Psoas muscle (tissue), 8 donors: ENCODE measurements around the gene TMCO4. TPM values are rescaled to one million over a fixed set of nuclear protein-coding genes. Genes with fewer than 3 reads are reported as not detected.
A peak's percentile ranks its signal among the peaks of the same experiment; 100 is the strongest.

Experiments used
- ATAC-seq, 4 donors: fragments of 200-7000 bp; cut with Tn5 transposase; one replicate each; pipeline ENCODE4 v1.9.1; 2020; ENCODE audit warnings: moderate library complexity in 3 of 4, mild to moderate bottlenecking in 2 of 4
- DNase-seq, 2 donors: peaks; one replicate each; pipeline ENCODE4 v3.0.0-alpha.2; 2020
- H3K27ac ChIP-seq: fragments of 200-600 bp; one replicate; pipeline ENCODE4 v1.8.0; 2022
- H3K27me3 ChIP-seq, 3 donors: fragments of 200-600 bp in 1 of 3; one replicate each; pipeline versions ENCODE4 v1.6.1 to v1.8.0; 2013 to 2022; ENCODE audit warnings: low read length in 2 of 3, mild to moderate bottlenecking in 2 of 3, moderate library complexity in 1 of 3; ENCODE audit not compliant: insufficient read depth in 3 of 3
- H3K36me3 ChIP-seq, 2 donors: fragments of 200-600 bp in 1 of 2; one replicate each; pipeline versions ENCODE4 v1.6.1 to v1.8.0; 2013 to 2022; ENCODE audit warnings: low read depth in 1 of 2, mild to moderate bottlenecking in 1 of 2, moderate library complexity in 1 of 2; ENCODE audit not compliant: insufficient read depth in 1 of 2
- H3K4me1 ChIP-seq: fragments of 200-600 bp; one replicate; pipeline ENCODE4 v1.8.0; 2022
- H3K4me3 ChIP-seq: fragments of 200-600 bp; one replicate; pipeline ENCODE4 v1.8.0; 2022; ENCODE audit warnings: mild to moderate bottlenecking
- H3K9me3 ChIP-seq: fragments of 200-600 bp; one replicate; pipeline ENCODE4 v1.8.0; 2022
- WGBS, 3 donors: extraction: QIAGEN DNeasy Blood & Tissue Kit; methylation state at CpG; one replicate each; pipeline versions ENCODE4 v1.1.6 to v1.1.7; 2013; 5-methylcytosine and 5-hydroxymethylcytosine counted together
- intact Hi-C, 2 donors: fragments of 100-400 bp; cut with DNase I; formaldehyde crosslinking; loops; one replicate each; pipeline versions ENCODE4 v1.11.0 to v1.14.2; 2022
- polyA plus RNA-seq, 3 donors: library from polyadenylated mRNA; stranded (reverse); fragments of 200-250 nt; gene quantifications; one replicate each; pipeline ENCODE4 v1.2.3, GENCODE V29; 2013
- total RNA-seq, 4 donors: library from RNA; stranded (reverse); fragmentation: NEBNext Ultra II Directional in 2 of 4; extraction: Animal tissue kit (Norgen Biotek cat#: 25700) in 2 of 4; gene quantifications; one replicate each; pipeline versions ENCODE4 v1.2.1 to v1.2.4, GENCODE V29; 2021 to 2023
- TF ChIP-seq, protein P1 (sequence below): fragments of 200-600 bp; IDR thresholded peaks from one replicate; pipeline ENCODE4 v1.8.0; 2022; ENCODE audit warnings: antibody characterized with exemption
- donor health status: healthy with polysubstance abuse.
- donor health status: DM: no; HTN: no; CAD: no; lungs with moderate emphysema.
- donor health status: Bipolar disorder and iron deficiency.
- donor health status: healthy.
- donor health status: DM: yes; HTN: yes; CAD: no.
- donor health status: DM: no; HTN: no; CAD: no.
- donor health status: DM: no; HTN: no; CAD: no.
- donor health status: DM: yes; HTN: yes; CAD: no.

Gene TMCO4
- total and polyA plus RNA-seq, 7 donors = 2.3 to 4.8 (median 3.2) TPM

DNA sequence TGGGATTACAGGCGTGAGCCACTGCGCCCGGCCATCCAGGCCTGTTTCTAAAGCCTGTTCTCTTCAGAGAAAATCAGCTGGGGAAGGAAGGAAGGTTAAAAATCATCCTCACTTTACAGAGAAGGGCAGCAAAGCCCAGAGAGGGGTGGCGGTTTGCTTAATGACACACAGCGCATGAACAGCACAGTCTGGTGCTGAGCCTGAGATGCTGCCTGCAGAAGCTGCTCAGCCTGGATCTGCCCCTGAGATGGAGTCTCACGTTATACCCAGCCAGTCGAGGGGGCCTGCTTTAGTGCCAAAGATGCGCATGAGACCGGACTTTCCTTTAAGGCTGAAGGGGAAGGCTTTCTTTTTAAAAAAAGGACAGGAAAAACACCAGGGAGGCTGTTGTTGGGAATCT is 113.7 kb downstream of the TMCO4 start:
- H3K4me3 ChIP-seq = no peak overlapping the region
- ATAC-seq = no peak
- no peaks in the 10 kb centered on the region for H3K27me3 ChIP-seq
- WGBS, 3 donors = 80 to 84% (median 84%) methylated on average over 9 of the region's 9 CpGs
- TF ChIP-seq, protein P1, sequence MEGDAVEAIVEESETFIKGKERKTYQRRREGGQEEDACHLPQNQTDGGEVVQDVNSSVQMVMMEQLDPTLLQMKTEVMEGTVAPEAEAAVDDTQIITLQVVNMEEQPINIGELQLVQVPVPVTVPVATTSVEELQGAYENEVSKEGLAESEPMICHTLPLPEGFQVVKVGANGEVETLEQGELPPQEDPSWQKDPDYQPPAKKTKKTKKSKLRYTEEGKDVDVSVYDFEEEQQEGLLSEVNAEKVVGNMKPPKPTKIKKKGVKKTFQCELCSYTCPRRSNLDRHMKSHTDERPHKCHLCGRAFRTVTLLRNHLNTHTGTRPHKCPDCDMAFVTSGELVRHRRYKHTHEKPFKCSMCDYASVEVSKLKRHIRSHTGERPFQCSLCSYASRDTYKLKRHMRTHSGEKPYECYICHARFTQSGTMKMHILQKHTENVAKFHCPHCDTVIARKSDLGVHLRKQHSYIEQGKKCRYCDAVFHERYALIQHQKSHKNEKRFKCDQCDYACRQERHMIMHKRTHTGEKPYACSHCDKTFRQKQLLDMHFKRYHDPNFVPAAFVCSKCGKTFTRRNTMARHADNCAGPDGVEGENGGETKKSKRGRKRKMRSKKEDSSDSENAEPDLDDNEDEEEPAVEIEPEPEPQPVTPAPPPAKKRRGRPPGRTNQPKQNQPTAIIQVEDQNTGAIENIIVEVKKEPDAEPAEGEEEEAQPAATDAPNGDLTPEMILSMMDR = no peak
- H3K4me1 ChIP-seq = no peaks in the 10 kb centered on the region
- no peaks in the 10 kb centered on the region for H3K9me3 ChIP-seq
- H3K27ac ChIP-seq = no peak overlapping the region
- intact Hi-C loops = no loop called here
- peaks cover 0 to 4% of the 10 kb centered on the region in 2 donors for H3K36me3 ChIP-seq
- no peak for DNase-seq

DNA sequence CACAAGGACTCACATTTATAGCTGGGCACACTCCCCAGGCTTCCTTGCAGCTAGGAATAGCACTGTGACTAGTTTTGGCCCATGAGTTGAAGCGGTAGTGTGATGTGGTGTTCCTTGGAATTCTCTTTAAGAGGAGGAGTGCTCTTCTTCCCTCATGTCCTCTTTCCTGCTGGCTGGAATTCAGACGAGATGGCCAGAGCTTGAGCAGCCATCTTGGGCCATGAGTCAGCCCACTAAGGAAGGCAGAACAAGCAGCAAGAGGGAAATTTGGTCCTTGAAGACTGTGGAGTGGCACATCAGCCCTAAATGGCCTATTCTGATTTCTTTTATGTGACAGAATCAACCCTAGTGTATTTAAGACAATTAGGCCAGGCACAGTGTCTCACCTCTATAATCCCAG is 115.0 kb downstream of the TMCO4 start:
- 85 to 94% (median 90%) methylated on average over 2 of the region's 2 CpGs for WGBS, 3 donors
- Histone ChIP-seq H3K27me3 (peaks cover 0 to 2% (median 0%) of the 10 kb centered on the region in 3 donors), H3K4me1 (no peaks in the 10 kb centered on the region), H3K36me3 (no peaks in the 10 kb centered on the region), H3K9me3 (no peaks in the 10 kb centered on the region), H3K27ac (no peak overlapping the region), H3K4me3 (no peak overlapping the region)
- DNase-seq = no peak
- TF ChIP-seq, protein P1 = no peak
- ATAC-seq = no peak
- intact Hi-C loops = no loop called here

DNA sequence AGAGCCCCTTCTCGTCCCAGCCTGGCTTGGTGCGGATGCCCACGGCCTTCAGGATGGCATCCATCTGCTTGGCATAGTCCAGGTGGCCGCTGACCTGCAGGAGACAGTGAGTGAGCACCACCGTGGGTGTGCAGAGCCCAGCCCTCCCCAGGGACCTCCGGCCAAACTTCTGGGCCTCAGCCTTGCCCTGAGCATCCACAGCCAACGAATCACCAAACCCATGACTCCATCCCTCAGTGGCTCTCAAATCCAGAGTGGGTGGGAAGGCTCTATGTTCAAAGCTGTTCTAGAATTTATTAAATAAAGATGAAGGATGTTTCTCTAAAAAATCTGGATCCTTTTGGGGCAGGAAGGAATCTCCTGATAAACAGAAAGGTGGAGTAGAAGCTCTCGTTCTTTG is 116.4 kb downstream of the TMCO4 start:
- Histone ChIP-seq H3K27ac (no peak overlapping the region), H3K4me1 (no peaks in the 10 kb centered on the region), H3K27me3 (peaks cover 0 to 4% (median 0%) of the 10 kb centered on the region in 3 donors), H3K9me3 (no peaks in the 10 kb centered on the region), H3K36me3 (no peaks in the 10 kb centered on the region), H3K4me3 (no peak overlapping the region)
- 85 to 88% (median 86%) methylated on average over 6 to 8 of the region's 8 CpGs for WGBS, 3 donors
- intact Hi-C loops = no loop called here
- TF ChIP-seq, protein P1 = no peak
- DNase-seq = no peak
- ATAC-seq = no peak

- Histone ChIP-seq H3K4me3 (no peak overlapping the region), H3K4me1 (no peaks in the 10 kb centered on the region), H3K36me3 (no peaks in the 10 kb centered on the region), H3K9me3 (no peaks in the 10 kb centered on the region), H3K27me3 (peaks cover 0 to 4% (median 0%) of the 10 kb centered on the region in 3 donors), H3K27ac (no peak overlapping the region)
- DNase-seq (no peak), ATAC-seq (no peak)
- intact Hi-C loops = no loop called here
- TF ChIP-seq, protein P1 = no peak
- WGBS, 3 donors = 74 to 81% (median 75%) methylated on average over 6 to 7 of the region's 7 CpGs
Measured at GRCh38 chr1:19682901-19683300, 116.8 kb downstream of the TMCO4 start.

DNA sequence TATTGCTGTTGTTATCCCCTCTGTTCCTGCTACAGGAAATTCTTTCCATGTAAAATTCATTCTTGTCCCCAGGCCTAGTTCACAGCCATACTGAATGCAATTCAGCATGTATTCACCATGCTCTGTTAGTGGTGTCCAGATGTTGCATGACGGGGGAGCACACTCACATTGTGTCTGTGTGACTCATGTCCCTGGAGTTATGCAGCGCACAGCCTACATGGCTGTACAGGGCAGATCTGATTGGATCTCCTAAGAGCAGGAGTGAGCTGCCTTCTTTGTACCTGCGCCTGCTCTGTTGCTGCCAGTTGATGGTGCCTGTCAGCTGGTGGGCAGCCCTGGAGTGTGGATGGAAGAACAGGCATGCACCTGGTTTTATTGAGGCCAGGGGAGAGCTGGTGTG is 117.5 kb downstream of the TMCO4 start:
- no peaks in the 10 kb centered on the region for H3K4me1 ChIP-seq
- peak in 1 of 2 donors; percentile 17 for DNase-seq
- 82 to 89% (median 89%) methylated on average over 3 of the region's 3 CpGs for WGBS, 3 donors
- H3K4me3 ChIP-seq = no peak overlapping the region
- H3K27ac ChIP-seq = no peak overlapping the region
- no peak for ATAC-seq
- TF ChIP-seq, protein P1 = no peak
- intact Hi-C loops = no loop called here
- peaks cover 0 to 4% (median 0%) of the 10 kb centered on the region in 3 donors for H3K27me3 ChIP-seq
- no peaks in the 10 kb centered on the region for H3K9me3 ChIP-seq
- H3K36me3 ChIP-seq = no peaks in the 10 kb centered on the region
